GM19397 (cell line): ENCODE data around the gene DBX1.
"Not testable (repeated sequence)": the region's sequence is repeated elsewhere in the genome, so short reads cannot be mapped to it uniquely, and the experiment has no call there.

ENCODE experiments used
- ATAC-seq: cut with Tn5 transposase; IDR thresholded peaks from one replicate; pipeline ENCODE4 v1.9.1; 2021; ENCODE audit warnings: mild to moderate bottlenecking, moderate library complexity; ENCODE audit not compliant: unreplicated experiment

DBX1 gene, protein sequence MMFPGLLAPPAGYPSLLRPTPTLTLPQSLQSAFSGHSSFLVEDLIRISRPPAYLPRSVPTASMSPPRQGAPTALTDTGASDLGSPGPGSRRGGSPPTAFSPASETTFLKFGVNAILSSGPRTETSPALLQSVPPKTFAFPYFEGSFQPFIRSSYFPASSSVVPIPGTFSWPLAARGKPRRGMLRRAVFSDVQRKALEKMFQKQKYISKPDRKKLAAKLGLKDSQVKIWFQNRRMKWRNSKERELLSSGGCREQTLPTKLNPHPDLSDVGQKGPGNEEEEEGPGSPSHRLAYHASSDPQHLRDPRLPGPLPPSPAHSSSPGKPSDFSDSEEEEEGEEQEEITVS

GRCh38 chr11:20160425-20161229 lies at the start of gene DBX1:
TSS of gene DBX1 (minus strand) at chr11:20160475. CDS start at chr11:20160324, 151 bp downstream.
- ATAC-seq = no peak

- ATAC-seq = no peak
Measured at GRCh38 chr11:20208622-20209111, 48.4 kb upstream of the DBX1 start.

DNA sequence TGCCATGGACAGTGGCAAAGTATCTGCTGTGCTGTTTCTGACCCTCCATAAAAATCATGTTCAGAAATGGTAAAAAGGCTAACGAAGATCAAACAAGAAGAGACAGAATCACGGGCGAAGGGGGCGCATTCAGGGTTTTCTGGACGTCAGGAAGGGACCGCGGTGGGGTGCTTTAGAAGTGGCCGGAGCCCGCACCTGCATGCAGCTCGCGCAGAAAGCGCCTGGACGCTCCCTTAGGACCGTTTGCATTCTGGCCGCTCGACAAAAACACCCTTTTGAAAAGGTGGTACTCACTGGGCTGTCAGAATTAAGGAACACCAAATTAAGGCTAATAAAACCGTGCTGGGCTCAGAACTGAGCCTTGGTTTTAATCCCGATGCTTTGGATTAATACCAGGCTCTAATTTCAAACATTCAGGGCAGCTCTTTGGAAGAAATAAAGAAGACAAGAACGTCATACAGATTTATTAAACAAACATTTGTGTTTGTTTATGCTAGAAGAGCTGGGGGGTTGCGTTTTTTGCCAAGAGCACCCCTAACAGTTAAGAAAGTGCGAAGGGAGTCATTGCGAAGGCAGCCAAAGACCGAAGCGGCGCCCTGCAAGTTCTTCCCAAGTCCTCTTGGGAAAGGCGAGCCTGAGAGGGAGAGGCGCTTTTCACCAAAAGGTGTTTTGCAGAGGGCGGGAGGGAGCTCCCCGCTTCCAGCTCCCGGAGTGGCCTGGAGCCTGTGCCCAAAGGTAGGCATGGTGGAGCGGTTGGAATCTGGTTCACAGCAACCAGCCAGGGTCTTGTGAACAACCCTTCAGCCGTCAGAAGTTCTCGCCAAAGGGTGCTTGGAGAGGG lies 47.7 kb upstream of the DBX1 start:
- no peak for ATAC-seq

DNA sequence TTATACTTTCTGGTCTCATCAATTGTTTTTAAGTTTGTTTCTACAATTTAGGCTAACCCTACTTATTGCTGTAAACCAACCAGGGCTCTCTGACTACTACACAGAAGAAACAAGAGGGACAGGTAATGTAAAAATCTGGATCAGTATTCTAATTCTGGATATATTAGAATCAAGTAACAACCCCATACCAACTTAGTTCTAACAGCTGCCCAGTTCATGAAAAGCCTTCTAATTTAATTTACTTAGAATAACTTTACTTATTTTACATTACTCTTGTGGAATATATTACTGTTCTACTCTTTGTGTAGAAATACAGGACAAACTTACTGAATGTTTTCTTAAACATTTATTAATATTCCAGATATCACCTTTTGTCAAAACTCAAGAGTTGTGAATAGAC lies 45.5 kb upstream of the DBX1 start:
- no peak for ATAC-seq

- ATAC-seq = no peak
Measured at GRCh38 chr11:20204681-20205080, 44.4 kb upstream of the DBX1 start.

DNA sequence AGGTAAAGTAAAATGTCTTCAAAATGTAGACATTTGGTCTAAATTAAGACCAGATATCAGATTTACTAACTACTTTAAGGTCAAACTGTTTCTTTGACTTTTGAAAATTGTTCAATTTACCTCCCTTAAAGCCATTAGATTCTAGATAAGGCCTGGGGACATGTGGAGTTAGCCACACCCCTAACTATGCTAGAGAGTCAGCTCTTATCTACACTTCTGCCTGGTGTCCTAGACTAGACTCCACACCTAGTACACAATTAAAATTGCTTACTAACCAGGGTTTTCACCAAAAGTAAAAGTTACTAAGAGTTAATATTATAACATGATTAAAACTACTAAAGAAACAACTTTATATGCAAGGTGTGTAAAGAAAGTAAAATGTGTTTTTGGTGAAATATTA lies 43.6 kb upstream of the DBX1 start:
- ATAC-seq = no peak

- no peak for ATAC-seq
Measured at GRCh38 chr11:20201231-20201630, 41.0 kb upstream of the DBX1 start.

DNA sequence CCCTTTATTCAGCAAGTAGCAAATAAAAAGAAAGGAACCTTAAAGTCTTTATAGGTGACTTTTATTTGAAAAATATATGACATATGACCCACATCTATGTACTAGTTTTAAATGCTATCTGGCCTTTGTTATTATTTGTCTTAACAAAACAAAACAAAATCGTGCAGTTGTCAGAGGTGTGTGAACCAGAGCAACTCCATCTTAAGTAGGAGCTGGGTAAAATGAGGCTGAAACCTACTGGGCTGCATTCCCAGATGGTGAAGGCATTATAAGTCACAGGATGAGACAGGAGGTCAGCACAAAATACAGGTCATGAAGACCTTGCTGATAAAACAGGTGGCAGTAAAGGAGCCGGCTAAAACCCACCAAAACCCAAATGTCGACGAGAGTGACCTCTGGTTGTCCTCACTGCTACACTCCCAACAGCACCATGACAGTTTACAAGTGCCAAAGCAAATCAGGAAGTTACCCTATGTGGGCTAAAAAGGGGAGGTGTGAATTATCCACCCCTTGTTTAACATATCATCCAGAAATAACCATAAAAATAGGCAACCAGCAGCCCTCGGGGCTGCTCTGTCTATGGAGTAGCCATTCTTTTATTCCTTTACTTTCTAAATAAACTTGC lies 40.2 kb upstream of the DBX1 start:
- ATAC-seq = not testable (repeated sequence)

GRCh38 chr11:20197881-20198280 lies 37.6 kb upstream of the DBX1 start:
- no peak for ATAC-seq

DNA sequence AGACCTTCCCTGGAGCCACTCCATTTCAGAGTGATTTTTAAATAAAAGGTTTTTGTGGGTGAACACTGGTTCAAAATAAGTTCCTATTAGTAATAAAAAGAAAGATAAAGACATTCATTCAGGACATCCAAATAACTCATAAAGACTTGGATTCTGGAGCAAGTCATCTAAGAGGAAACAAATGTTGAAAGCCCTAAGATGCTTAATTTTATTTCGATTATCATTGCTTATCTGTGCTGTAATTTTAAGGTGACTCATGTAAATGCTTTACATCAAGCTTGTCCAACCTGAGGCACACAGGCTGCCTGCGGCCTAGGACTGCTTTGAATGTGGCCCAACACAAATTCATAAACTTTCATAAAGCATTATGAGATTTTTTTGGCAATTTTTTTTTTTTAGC lies 34.2 kb upstream of the DBX1 start:
- ATAC-seq = no peak

DNA sequence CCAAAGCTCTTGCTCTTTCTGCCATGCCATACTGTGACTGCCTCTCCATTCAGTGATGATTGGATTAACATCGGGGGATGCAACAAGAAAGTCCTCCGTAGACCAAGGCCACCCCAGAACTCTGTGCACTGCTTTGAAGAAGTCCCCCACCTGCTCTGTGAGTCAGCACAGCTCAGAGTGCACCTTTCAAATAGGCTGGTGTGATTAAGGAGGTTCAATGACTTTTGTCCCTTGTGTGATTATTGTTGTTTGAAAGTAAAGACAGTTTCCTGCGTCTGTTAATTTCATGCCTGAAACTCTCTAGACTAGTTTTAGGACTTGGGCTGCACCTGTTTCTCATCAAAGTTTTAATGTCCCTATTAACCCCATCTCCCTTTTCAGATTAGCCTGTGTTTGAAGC lies 33.0 kb upstream of the DBX1 start:
- ATAC-seq = no peak

- no peak for ATAC-seq
Measured at GRCh38 chr11:20192641-20193040, 32.4 kb upstream of the DBX1 start.

- no peak for ATAC-seq
Measured at GRCh38 chr11:20192151-20192550, 31.9 kb upstream of the DBX1 start.

- no peak for ATAC-seq
Measured at GRCh38 chr11:20178976-20179375, 18.7 kb upstream of the DBX1 start.

- no peak for ATAC-seq
Measured at GRCh38 chr11:20177136-20177535, 16.9 kb upstream of the DBX1 start.

DNA sequence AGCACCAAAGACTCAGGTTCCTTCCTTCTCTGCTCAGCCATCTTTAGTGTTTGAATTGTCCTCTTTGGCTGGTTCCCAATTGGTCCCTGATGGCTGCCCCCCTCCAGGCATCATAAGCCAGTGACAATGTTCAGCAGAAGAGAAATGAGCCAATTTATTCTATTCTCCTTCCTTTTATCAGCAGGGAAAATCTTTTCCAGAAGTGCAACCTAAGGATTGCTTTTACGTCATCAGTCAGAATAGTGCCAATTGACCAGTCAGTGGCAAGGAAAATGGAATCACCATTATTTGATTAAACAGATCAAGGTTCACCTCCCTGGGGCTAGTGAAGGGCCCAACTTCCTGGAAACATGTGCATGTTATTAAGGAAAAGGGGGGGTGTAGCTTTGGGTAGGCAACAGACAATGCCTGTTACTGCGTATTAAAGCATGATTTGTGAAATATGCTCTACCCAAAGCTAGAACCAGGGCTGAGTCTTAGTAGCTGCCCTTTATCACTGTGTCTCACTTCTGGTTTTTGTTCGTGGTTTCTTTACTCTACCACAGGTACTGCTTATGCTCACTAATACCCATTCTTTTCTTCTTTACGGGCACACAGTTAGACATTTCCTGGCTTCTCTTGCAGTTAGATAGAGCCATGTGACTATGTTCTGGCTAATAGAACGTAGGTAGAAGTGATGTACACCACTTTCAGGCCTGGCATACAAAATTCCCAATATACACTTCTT lies 12.6 kb upstream of the DBX1 start:
- no peak for ATAC-seq

GRCh38 chr11:20163783-20164481 lies 3.7 kb upstream of the DBX1 start:
- no peak for ATAC-seq

DNA sequence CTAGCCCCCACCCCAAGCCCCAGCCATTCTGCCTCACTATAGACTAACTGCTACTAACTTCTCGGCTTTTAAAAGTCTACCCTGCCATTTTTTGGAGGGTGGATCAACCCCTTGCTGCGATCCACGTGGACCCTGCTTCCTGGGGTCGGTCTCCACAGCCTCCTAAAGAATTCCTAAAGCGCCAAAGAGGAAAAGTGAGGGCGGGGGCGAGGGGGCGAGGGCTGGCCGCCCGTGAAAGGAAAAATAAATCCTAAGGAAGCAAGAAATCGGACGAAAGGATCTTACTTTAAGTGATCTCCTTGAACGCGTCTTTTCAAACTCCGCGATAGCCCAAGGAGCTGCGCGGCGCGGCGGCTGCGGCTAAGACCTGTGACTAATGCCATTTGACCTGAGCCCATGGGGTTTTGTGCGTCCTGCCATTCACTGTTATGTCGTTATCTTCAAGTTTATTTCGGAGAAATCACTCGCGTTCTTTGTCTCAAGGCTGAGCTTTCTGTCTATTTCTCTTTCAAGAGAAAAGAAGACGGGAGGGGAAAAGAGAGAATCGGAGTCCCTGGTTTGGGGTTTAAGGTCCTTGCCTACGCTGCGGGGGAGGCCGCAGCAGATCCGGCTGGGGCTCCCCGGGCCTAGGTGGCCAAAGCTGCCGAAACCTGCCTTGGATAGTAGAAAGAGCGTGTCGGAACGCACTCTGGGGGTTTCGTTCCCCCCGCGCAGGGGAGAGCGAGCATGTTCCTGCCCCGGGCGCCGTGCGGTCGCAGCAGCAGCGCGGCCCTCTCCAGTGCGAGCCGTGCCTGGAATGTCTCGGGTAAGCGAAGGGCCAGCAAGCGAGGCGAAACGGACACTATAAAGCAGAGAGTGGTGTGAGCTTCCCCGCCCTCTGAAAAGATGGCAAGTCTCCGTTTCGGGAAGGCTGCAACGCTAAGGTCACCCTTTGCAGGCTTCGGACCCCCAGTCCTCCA lies 2.8 kb upstream of the DBX1 start:
- ATAC-seq = no peak
